SU-DHL-6 (cell line): ENCODE measurements around the gene PLEKHS1.

Source experiments
- EZH2phosphoT487 ChIP-seq: fragments of 200-600 bp; sonication (generic), shearing (Covaris generic); conservative IDR thresholded peaks from 2 replicates; pipeline ENCODE4 v1.6.1; 2018; ENCODE audit warnings: mild to moderate bottlenecking, antibody characterized with exemption, low read length, moderate library complexity, mixed read lengths
- TF ChIP-seq, protein P1 (sequence below): fragments of 200-600 bp; sonication (generic); IDR thresholded peaks from one replicate; pipeline ENCODE4 v1.5.1; 2017; ENCODE audit warnings: antibody characterized with exemption, mild to moderate bottlenecking, low read length, moderate library complexity; ENCODE audit not compliant: insufficient read depth, poor library complexity, severe bottlenecking

DNA sequence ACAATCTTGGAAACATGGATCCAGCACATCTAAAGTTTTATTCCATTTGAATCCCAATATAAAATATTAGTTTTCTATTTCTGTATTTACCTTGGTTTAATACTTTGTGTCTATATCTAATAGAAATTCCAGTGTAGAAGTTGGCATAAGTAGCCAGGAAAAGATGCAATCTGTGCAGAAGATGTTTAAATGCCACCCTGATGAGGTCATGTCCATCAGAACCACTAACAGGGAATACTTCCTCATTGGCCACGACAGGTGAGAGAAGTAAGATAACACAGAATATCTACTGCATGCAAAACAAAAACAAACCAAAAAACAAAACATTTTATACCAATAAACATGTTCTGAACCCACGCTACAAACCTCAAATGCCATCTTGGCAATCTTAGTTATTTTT is 15.7 kb downstream of the PLEKHS1 start:
- TF ChIP-seq, protein P1, sequence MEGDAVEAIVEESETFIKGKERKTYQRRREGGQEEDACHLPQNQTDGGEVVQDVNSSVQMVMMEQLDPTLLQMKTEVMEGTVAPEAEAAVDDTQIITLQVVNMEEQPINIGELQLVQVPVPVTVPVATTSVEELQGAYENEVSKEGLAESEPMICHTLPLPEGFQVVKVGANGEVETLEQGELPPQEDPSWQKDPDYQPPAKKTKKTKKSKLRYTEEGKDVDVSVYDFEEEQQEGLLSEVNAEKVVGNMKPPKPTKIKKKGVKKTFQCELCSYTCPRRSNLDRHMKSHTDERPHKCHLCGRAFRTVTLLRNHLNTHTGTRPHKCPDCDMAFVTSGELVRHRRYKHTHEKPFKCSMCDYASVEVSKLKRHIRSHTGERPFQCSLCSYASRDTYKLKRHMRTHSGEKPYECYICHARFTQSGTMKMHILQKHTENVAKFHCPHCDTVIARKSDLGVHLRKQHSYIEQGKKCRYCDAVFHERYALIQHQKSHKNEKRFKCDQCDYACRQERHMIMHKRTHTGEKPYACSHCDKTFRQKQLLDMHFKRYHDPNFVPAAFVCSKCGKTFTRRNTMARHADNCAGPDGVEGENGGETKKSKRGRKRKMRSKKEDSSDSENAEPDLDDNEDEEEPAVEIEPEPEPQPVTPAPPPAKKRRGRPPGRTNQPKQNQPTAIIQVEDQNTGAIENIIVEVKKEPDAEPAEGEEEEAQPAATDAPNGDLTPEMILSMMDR: no peak
- no peak for TF ChIP-seq EZH2phosphoT487
